Endothelial cell of umbilical vein (primary cell): ENCODE results near the gene GALNT13.

ENCODE experiments used
- JUN ChIP-seq: IDR thresholded peaks from 2 replicates; pipeline ENCODE4 v1.6.1; 2011; ENCODE audit warnings: borderline replicate concordance, low read depth; ENCODE audit not compliant: insufficient read length, insufficient read depth
- MYC ChIP-seq: IDR thresholded peaks from one replicate; pipeline ENCODE4 v1.6.1; 2011; ENCODE audit warnings: mild to moderate bottlenecking, low read depth, low read length
- POLR2A ChIP-seq: IDR thresholded peaks from 2 replicates; pipeline ENCODE4 v1.6.1; 2012; ENCODE audit warnings: low read depth, mild to moderate bottlenecking, control low read depth, low read length
- POLR2AphosphoS5 ChIP-seq: IDR thresholded peaks from 2 replicates; pipeline ENCODE4 v1.6.1; 2012; ENCODE audit warnings: low read depth, mild to moderate bottlenecking, control low read depth, low read length, moderate library complexity; ENCODE audit not compliant: insufficient read depth
- TF ChIP-seq, protein P1 (sequence below), 2 donors: IDR thresholded peaks; 1 replicate in 1 of 2; 2 replicates in 1 of 2; pipeline ENCODE4 v1.5.1; 2011; ENCODE audit warnings: low read length in 2 of 2, mild to moderate bottlenecking in 2 of 2, moderate library complexity in 2 of 2, control low read depth in 1 of 2, inconsistent platforms in 1 of 2, low read depth in 1 of 2; ENCODE audit not compliant: insufficient read depth in 1 of 2; ENCODE audit errors: extremely low read depth in 1 of 2

DNA sequence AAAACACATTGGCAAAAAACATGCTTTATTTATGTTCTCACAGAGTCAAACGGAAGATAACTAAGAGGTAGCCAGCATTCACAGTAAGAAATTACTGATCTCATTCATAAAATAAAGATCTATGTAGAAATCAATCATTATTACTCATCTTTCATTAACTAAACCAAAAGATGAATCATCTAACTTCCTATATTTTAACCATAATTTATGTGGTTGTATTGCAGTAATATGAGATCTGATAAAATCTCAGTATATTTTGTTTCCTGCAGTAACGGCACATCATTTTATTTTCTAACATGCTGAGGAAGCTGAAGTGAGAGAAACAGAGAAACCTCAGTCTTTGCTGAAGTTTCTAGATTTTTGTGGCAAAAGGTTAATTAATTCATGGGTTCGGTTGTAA lies 375.8 kb downstream of the GALNT13 start:
- TF ChIP-seq, protein P1, sequence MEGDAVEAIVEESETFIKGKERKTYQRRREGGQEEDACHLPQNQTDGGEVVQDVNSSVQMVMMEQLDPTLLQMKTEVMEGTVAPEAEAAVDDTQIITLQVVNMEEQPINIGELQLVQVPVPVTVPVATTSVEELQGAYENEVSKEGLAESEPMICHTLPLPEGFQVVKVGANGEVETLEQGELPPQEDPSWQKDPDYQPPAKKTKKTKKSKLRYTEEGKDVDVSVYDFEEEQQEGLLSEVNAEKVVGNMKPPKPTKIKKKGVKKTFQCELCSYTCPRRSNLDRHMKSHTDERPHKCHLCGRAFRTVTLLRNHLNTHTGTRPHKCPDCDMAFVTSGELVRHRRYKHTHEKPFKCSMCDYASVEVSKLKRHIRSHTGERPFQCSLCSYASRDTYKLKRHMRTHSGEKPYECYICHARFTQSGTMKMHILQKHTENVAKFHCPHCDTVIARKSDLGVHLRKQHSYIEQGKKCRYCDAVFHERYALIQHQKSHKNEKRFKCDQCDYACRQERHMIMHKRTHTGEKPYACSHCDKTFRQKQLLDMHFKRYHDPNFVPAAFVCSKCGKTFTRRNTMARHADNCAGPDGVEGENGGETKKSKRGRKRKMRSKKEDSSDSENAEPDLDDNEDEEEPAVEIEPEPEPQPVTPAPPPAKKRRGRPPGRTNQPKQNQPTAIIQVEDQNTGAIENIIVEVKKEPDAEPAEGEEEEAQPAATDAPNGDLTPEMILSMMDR (IDR thresholded peaks at IDR 0.05; ENCODE audit: extremely low read depth in 1 of 2, insufficient read depth in 1 of 2, low read depth in 1 of 2, low read length in 2 of 2), result no peak
- TF ChIP-seq POLR2AphosphoS5 (no peak), MYC (no peak), POLR2A (no peak), JUN (no peak)
